NOMO-1 (cell line): ENCODE results near the gene PPME1.
"Not testable (repeated sequence)": the region's sequence is repeated elsewhere in the genome, so short reads cannot be mapped to it uniquely, and the experiment has no call there.

Source experiments
- DNase-seq, 2 experiments: peaks; one replicate each; lab custom pipeline; 2025; ENCODE audit not compliant: unreplicated experiment in 2 of 2; lab: John Stamatoyannopoulos, UW

The PPME1 gene

GRCh38 chr11:74170694-74171629 is at the start of gene PPME1, which contains the start of gene C2CD3:
Gene PPME1, plus strand, starts transcription at chr11:74171289. Its CDS starts 133 bp downstream, at chr11:74171422.
Gene C2CD3, minus strand, starts transcription at chr11:74171002. Its CDS starts 210 bp downstream, at chr11:74170792.
- DNase-seq = peak; percentile 100

GRCh38 chr11:74121804-74122203 is 49.3 kb upstream of the PPME1 start:
- DNase-seq = no peak

GRCh38 chr11:74123008-74123448 is 48.1 kb upstream of the PPME1 start:
- DNase-seq = no peak

- DNase-seq = not testable (repeated sequence)
These were observed 42.0 kb upstream of the PPME1 start for GRCh38 chr11:74129121-74129520.

GRCh38 chr11:74132833-74133232 is 38.3 kb upstream of the PPME1 start:
- no peak for DNase-seq

- DNase-seq = no peak
These were observed 37.7 kb upstream of the PPME1 start for GRCh38 chr11:74133436-74133835.

- DNase-seq = no peak
These were observed 36.4 kb upstream of the PPME1 start for GRCh38 chr11:74134661-74135060.

GRCh38 chr11:74135127-74135840 is 35.8 kb upstream of the PPME1 start:
- no peak for DNase-seq

- DNase-seq = no peak
These were observed 33.1 kb upstream of the PPME1 start for GRCh38 chr11:74138021-74138420.

GRCh38 chr11:74138572-74138971 is 32.5 kb upstream of the PPME1 start:
- no peak for DNase-seq

- DNase-seq = no peak
These were observed 31.8 kb upstream of the PPME1 start for GRCh38 chr11:74139151-74139918.

- not testable (repeated sequence) for DNase-seq
These were observed 31.1 kb upstream of the PPME1 start for GRCh38 chr11:74139919-74140431.

GRCh38 chr11:74141241-74141695 is 29.8 kb upstream of the PPME1 start:
- no peak for DNase-seq

GRCh38 chr11:74141908-74142307 is 29.2 kb upstream of the PPME1 start:
- no peak for DNase-seq

- DNase-seq = no peak
These were observed 28.5 kb upstream of the PPME1 start for GRCh38 chr11:74142624-74143023.

GRCh38 chr11:74144592-74144991 is 26.5 kb upstream of the PPME1 start:
- DNase-seq = no peak

GRCh38 chr11:74147199-74147929 is 23.7 kb upstream of the PPME1 start:
- DNase-seq = no peak

GRCh38 chr11:74153224-74153623 is 17.9 kb upstream of the PPME1 start:
- no peak for DNase-seq

- no peak for DNase-seq
These were observed 16.3 kb upstream of the PPME1 start for GRCh38 chr11:74154620-74155281.
